ENCODE results near the gene ARHGEF3.
"Not testable (repeated sequence)": the region's sequence is repeated elsewhere in the genome, so short reads cannot be mapped to it uniquely, and the experiment has no call there.

The ARHGEF3 gene

DNA sequence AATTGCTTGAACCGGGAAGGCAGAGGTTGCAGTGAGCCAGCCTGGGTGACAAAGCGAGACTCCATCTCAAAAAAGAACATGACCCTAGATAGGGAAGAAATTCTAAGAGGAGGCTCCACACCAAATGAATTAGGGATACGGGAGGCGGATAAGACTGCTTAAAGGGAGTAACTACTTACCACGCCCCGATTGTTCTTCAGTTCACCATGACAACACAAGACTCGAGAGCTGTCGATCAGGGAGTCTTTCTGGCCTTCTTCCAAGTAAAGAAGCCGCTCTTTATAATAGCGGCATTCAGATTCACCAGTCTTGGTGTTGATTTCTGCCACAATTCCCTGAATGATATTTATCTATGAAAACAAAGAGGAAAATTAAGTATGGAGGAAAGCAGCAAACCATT lies 64.7 kb downstream of the ARHGEF3 start:
- DNase-seq (ENCODE audit: low spot score) = no peak

DNA sequence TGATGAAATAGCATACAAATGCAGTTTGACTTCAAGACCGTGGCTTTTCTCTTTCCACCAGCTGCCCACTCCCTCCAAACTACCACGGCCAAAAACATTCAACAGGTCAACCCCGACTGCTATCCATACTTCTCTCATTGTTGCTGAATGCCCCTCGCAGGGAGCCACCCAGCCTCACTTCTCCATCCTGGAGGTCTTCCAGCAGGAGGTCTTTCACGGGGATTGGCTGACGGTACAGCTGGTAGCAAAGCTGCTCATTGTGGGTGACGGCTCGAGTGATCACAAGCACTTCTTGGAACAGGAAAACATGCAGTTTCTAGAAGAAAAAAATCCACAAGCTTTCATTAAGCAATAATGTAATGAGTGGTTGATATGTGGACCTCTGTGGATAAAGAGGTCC lies 69.6 kb downstream of the ARHGEF3 start:
- no peak for DNase-seq (ENCODE audit: low spot score)

DNA sequence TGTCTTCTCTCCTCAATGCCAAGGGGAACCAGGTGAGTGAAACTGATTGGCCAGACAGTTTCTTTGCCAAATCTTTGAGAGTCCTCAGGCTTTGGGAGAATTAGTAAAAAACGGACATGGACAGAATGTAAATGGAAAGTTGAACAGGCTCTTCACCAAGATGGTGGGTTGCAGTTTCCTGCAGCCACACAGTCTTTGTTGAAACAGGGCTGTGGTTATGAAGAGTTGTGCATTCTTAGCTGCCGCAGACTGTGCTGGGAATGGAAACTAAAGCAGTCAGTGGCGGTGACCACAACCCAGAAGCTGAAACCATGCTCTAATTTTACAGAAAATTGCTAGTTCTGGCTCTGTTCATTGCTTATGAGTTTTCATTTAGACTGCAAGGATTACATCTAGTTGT lies 76.6 kb downstream of the ARHGEF3 start:
- no peak for DNase-seq (ENCODE audit: low spot score)

DNA sequence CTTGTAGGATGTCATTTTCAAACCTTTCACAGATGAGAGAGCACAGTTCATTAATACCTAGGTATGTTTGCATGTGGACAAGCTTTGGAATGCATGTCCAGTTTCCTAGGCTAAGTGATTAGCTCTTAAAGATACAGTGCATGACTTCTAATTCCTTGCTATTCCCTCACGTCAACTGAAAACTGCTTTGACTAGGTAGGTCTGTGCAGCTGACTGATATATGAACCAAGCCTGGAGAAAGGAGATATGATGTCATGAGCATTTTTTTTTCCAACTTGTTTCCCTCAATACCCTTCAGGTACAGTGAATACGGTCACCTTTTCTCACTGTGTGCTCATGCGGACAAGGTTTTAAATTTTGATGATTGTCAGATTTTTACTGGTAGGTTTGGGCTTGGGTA lies 77.1 kb downstream of the ARHGEF3 start:
- no peak for DNase-seq (ENCODE audit: low spot score)

DNA sequence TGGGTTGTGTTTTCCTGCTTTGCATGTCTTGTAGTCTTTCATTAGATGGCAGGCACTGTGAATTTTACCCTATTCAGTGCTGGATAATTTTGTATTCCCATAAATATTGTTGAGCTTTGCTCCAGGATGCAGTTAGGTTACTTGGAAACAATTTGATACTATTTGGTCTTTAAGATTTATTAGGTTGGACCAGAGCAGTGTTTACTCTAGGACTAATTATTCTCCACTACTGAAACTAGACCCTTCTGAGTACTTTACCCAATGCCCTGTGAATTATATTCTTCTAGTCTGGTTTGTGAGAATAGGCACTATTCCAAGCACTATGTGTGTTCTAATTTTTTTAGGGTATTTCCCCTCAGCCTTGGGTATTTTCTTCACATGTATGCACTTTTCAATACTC lies 80.9 kb downstream of the ARHGEF3 start:
- DNase-seq (ENCODE audit: low spot score) = no peak

DNA sequence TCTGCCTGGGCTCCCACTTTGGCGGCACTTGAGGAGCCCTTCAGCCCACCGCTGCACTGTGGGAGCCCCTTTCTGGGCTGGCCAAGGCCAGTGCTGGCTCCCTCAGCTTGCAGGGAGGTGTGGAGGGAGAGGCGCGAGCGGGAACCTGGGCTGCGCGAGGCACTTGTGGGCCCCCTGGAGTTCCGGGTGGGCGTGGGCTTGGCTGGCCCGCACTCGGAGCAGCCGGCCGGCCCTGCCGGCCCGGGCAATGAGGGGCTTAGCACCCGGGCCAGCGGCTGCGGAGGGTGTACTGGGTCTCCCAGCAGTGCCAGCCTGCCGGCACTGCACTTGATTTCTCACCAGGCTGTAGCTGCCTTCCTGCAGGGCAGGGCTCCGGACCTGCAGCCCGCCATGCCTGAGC lies 82.9 kb downstream of the ARHGEF3 start:
- not testable (repeated sequence) for DNase-seq (ENCODE audit: low spot score)

DNA sequence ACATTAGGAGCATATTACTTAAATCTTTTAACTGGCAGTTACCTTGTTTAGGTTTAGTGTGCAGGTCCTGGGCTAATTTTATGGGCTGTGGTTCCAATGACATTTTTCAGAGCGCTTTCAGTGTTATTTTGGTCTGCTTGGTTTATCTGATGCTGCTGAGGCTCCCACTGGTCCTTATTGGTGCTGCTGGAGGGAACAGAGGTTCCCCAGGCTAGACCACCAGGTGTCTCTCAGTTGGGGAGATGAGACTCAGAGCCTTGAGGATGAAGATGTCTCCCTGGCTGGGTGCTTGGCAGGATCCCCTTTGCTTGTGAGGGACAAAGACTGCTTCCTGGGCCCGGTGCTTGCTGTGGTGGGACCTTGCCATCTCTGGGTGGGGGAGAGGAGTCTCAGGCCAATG lies 90.4 kb downstream of the ARHGEF3 start:
- DNase-seq (ENCODE audit: low spot score) = no peak

DNA sequence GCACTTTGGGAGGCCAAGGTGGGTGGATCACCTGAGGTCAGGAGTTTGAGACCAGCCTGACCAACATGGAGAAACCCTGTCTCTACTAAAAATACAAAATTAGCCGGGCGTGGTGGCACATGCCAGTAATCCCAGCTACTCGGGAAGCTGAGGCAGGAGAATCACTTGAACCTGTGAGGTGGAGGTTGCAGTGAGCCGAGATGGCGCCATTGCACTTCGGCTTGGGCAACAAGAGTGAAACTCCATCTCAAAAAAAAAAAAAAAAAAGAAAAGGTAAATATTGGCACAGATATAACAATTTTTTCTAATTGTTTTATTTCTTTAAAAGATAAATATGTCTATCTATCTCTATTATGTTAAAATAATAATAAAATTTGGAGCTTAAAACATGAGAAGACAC lies 94.3 kb downstream of the ARHGEF3 start:
- not testable (repeated sequence) for DNase-seq (ENCODE audit: low spot score)

DNA sequence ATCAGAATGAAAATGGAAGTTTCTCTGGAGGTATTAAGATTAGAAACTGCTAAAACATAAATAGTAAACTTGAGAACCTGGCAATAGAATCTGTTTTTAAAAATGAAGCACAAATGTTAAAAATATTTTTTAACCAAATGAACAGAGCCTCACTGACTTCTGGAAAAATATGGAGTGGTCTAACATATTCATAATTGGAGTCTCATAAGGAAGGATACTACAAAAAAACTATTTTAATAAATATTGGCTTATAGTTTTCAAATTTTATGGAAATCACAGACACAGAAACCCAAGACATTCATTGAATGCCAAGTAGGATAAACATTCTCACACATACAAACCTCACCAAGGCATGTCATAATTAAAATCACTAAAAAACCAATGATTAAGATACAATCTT lies 95.1 kb downstream of the ARHGEF3 start:
- no peak for DNase-seq (ENCODE audit: low spot score)

DNA sequence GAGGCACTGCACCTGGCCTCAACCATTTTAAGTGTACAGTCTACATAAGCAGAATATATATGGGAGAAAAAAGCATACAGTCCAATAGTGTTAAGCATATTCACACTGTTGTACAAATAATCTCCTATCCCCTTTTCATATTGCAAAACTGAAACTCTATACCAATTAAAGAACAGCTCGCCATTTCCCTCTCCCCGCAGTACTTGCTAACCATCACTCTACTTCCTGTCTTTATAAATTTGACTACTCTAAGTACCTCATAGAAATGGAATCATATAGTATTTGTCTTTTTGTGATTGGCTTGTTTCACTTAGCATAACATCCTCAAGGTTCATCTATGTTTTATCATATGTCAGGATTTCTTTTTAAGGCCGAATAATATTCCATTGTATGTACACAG lies 97.0 kb downstream of the ARHGEF3 start:
- DNase-seq (ENCODE audit: low spot score) = no peak

DNA sequence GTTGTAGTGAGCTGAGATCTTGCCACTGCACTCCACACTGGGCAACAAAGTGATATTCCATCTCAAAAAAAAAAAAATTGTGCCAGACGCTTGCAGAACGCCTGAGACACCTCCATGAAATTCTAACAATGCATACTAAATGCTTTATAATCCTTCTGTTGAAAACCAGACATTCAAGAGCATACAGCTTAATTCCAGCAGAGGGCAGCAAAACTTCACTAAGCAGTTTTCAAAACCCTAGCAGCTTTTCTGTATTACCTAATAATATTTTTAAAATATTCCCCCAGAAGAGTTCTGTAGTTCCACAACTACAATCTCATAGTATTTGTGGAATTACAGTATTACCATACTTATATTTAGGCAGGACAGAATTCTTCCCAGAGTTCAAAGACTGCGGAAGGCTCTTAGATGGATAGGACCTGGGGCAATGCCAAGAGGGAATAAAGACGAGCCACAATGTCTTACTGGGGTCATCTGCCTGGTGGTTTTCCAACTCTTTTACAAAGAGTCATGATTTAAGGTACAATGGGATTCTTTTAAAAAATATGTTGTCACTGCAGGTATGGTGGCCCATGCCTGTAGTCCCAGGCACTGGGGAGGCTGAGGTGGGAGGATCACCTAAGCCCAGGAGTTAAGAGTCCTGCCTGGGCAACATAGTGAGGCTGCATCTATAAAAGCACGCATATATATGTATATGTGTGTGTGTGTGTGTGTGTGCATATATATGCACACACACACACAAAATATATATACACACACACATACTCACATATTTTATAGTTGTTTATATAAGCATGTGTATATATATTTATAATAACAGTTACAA lies 99.0 kb downstream of the ARHGEF3 start:
- DNase-seq (ENCODE audit: low spot score) = peak; percentile 58

DNA sequence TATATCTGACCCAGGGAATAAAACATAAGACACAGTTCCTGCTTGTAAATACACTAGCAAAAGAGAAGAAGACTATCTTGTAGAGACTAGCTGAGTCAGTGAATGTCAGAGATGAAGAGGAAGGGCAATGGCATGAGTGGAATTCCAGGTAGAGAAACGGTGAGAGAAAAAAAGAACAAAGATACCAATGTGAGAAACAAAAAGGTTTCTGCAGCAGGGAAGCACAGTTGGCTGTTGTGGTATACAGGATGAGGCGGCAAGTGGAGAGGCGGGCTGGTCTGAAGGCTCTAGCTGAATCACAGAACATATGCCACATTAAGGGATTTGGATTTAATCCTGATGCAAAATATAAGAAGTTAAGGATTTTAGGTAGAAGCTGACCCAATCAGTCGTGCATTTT lies 101.6 kb downstream of the ARHGEF3 start:
- no peak for DNase-seq (ENCODE audit: low spot score)

DNA sequence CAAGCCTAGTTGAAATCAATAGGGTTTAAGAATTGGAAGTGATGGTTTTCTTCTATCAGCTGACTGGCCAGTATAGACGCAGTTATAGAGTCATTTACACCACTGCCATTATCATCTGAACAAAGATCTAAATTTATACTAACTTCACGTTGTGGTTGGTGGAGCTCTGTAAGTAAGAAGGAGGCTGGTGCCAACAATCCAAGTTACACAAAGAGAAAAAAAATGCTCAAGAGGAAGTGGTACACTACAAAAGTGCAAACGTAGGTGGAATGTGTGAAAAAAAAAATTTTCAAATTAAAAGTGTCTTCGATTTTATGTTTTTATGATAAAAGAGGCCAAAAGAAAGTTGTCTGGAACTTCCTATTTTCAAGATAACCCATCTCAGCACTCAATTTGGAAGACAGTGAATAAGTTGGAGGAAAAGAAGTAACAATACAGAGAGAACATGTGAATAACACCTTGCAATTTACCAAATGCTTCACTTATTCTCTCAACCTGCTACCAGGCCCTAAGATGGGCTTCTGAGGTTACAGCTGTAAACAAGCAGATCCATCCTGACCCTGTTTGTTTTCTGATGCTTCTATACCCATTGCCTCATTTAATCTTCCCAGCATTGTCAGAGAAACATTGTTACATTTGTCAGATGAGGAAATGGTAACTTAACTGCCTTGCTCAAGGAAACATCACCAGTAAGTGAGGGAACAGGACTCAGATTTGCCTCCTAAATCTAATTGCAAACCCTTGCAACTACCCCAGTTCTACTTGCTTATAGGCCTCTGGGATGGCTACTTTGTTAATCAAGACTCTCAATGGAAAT lies 106.7 kb downstream of the ARHGEF3 start:
- DNase-seq (ENCODE audit: low spot score) = no peak

DNA sequence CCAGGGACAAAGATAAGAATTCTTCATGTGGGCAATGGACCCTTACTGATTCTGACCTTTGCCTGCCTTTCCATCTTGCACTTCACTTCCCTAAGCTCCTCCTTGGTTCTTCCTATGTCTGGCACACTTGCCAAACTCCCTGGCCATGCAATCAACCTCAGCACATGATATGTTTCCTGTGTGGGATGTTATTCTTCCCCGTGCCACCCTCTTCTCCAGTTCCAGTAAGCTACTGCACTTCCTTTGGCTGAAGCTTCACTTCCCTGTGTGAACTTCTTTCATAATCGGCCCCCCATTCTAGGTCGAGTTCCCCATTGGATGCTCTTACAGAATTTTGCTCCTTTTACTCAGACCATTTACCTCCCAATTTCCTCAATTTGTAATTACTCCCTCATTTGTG lies 108.0 kb downstream of the ARHGEF3 start:
- DNase-seq (ENCODE audit: low spot score) = no peak

DNA sequence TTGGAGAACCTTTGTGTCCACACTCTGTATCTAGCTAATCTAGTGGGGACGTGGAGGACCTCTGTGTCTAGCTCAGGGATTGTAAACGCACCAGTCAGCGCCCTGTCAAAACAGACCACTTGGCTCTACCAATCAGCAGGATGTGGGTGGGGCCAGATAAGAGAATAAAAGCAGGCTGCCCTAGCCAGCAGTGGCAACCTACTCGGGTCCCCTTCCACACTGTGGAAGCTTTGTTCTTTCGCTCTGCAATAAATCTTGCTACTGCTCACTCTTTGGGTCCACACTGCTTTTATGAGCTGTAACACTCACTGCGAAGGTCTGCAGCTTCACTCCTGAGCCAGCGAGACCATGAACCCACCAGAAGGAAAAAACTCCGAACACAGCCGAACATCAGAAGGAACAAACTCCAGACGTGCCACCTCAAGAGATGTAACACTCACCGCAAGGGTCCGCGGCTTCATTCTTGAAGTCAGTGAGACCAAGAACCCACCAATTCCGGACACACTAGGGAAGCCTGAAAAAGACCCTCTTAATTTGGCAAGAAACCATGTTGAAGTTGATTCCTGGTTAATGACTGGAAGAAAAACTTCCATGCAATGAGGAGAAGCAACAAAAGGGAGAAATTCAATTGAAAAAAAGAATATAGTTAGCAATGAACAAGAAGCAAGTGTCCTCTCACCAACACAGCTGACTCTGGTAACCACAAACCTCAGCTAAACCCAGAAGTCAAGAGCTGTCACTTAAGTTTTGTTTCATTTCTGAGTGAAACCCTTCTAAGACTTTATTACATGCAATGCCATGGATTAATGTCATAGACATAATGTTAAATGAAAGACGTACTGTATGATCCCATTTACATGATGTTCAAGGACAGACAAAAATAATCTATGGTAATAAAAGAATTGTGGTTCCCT lies 109.0 kb downstream of the ARHGEF3 start:
- DNase-seq (ENCODE audit: low spot score) = not testable (repeated sequence)

DNA sequence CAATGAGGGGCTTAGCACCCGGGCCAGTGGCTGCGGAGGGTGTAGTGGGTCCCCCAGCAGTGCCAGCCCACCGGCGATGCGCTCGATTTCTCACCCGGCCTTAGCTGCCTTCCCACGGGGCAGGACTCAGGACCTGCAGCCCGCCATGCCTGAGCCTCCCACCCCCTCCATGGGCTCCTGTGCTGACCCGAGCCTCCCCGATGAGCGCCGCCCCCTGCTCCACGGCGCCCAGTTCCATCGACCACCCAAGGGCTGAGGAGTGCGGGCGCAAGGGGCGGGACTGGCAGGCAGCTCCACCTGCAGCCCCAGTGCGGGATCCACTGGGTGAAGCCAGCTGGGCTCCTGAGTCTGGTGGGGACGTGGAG lies 109.8 kb downstream of the ARHGEF3 start:
- not testable (repeated sequence) for DNase-seq (ENCODE audit: low spot score)

DNA sequence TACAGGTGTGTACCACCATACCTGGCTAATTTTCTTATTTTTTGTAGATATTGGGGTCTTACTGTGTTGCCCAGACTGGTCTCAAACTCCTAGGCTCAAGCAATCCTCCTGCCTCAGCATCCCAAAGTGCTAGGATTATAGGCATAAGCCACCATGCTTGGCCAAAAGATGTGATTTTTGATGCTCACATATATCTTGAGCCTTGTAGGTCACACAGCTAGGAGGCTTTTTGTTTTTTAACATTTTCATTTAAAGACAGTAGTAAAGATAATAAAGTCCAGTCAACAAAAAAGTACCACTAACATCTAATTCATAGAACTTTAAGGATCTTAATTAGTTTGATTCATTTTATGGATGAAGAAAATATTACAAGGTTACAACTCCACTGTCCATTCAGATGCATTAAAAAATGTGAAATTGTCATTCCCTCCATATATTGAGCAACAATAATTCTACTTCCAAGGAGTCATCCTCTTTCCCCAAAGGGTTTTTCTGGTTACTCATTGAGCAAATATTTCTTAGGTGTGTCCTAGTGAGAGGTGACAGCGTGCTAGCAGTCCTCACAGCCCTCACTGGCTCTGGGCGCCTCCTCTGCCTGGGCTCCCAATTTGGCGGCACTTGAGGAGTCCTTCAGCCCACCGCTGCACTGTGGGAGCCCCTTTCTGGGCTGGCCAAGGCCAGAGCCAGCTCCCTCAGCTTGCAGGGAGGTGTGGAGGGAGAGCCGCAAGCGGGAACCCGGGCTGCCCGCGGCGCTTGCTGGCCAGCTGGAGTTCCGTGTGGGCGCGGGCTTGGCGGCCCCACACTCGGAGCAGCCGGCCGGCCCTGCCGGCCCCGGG lies 110.4 kb downstream of the ARHGEF3 start:
- DNase-seq (ENCODE audit: low spot score) = no peak

DNA sequence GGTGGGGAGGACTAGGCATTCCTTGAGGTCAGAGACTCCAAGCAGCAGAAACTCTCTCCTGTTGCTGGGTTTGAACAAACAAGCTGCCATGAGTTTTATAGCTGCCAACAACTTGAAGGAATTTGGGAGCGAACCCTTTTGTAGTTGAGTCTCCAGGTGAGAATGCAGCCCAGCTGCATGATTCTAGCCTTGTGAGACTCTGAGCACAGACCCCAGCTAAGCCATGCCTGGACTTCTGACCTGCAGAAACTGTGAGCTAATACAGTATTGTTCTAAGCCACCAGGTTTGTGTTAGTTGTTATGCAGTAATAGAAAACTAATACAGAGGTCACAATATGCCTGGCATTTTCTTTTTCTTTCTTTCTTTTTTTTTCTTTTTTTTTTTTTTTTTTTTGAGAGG lies 112.4 kb downstream of the ARHGEF3 start:
- DNase-seq (ENCODE audit: low spot score) = no peak

DNA sequence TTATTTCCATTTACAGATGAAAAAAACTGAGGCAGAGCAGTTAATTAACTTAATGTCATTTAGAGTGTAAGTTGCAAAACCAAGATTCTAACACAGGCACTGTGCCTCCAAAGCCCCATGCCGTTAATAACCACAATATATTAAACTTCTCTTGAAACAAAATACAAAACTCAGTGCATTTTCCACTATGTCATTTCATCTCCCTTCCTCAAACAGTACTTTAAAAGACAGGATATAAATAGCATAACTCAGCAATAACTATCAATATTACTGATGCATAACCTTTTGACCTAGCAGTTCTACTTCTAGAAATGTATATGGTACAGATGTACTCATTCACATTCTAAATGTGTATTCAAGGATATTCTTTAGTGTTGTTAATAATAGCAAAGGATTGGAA lies 113.6 kb downstream of the ARHGEF3 start:
- no peak for DNase-seq (ENCODE audit: low spot score)

DNA sequence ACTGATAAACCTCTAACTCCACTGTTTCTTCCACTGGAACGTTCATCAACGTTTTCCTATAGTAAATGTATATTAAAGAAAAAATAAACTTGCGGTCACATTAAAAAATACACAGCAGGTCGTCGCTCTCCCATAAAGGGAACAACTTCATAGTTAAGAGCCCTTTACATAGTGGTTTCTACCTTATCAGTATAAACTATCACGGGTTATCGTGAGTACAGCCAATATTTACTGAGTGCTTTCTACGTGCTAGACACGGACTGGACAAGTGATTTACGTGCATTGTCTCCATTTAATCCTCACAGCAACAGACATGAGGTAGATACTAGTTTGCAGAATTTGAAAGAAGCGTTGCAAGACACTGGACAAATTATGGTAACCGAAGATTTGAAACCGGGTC lies 117.7 kb downstream of the ARHGEF3 start:
- peak; percentile 7 for DNase-seq (ENCODE audit: low spot score)

All from SK-N-DZ (cell line).